DND-41 (cell line): ENCODE measurements around the gene TAOK1.

Source experiments
- ATAC-seq: fragments of 200-7000 bp; cut with Tn5 transposase; 3 replicates; pipeline ENCODE4 v1.9.1; 2021; ENCODE audit warnings: low read depth; ENCODE audit not compliant: insufficient read depth
- DNase-seq: peaks from one replicate; pipeline ENCODE4 v3.0.0-alpha.2; 2020
- H2AFZ ChIP-seq: 2 replicates; pipeline ENCODE4 v1.6.0; 2012; ENCODE audit warnings: low read depth, low read length
- H3K27ac ChIP-seq: 2 replicates; pipeline ENCODE4 v1.5.1; 2012; ENCODE audit warnings: low read length, inconsistent platforms
- H3K27me3 ChIP-seq: fragments of 200-600 bp; sonication (generic); 2 replicates; pipeline ENCODE4 v1.6.0; 2012; ENCODE audit warnings: low read length, mild to moderate bottlenecking, inconsistent platforms; ENCODE audit not compliant: insufficient read depth, poor library complexity
- H3K36me3 ChIP-seq: 2 replicates; pipeline ENCODE4 v1.5.1; 2012; ENCODE audit warnings: low read length, inconsistent platforms; ENCODE audit not compliant: insufficient read depth
- H3K4me1 ChIP-seq: 2 replicates; pipeline ENCODE4 v1.5.1; 2012; ENCODE audit warnings: mild to moderate bottlenecking, low read length; ENCODE audit not compliant: insufficient read depth
- H3K4me2 ChIP-seq: 2 replicates; pipeline ENCODE4 v1.6.0; 2012; ENCODE audit warnings: mild to moderate bottlenecking, moderate library complexity, low read length, inconsistent platforms; ENCODE audit not compliant: insufficient read depth
- H3K4me3 ChIP-seq, 2 experiments: fragments of 200-600 bp in 1 of 2; shearing (Covaris generic) in 1 of 2; 2 replicates each; pipeline ENCODE4 v1.5.1; 2012 to 2016; ENCODE audit warnings: inconsistent platforms in 2 of 2, low read length in 2 of 2, mild to moderate bottlenecking in 2 of 2, low read depth in 1 of 2, moderate library complexity in 1 of 2
- H3K79me2 ChIP-seq: 2 replicates; pipeline ENCODE4 v1.6.0; 2012; ENCODE audit warnings: low read length, inconsistent platforms; ENCODE audit not compliant: insufficient read depth
- H3K9ac ChIP-seq: 2 replicates; pipeline ENCODE4 v1.6.0; 2012; ENCODE audit warnings: low read depth, mild to moderate bottlenecking, inconsistent platforms, low read length, moderate library complexity
- H3K9me3 ChIP-seq: 2 replicates; pipeline ENCODE4 v1.5.1; 2012; ENCODE audit warnings: low read length, moderate library complexity, mild to moderate bottlenecking, inconsistent platforms; ENCODE audit not compliant: insufficient read depth, severe bottlenecking
- H4K20me1 ChIP-seq: 2 replicates; pipeline ENCODE4 v1.6.0; 2012; ENCODE audit warnings: low read length; ENCODE audit not compliant: insufficient read depth
- CTCF ChIP-seq: IDR thresholded peaks from 2 replicates; pipeline ENCODE4 v1.5.1; 2012; ENCODE audit warnings: borderline replicate concordance, low read length, moderate library complexity, mild to moderate bottlenecking; ENCODE audit not compliant: poor library complexity, severe bottlenecking; ENCODE audit errors: extremely low read depth
- EZH2 ChIP-seq: IDR thresholded peaks from 3 replicates; pipeline ENCODE4 v1.6.1; 2012; ENCODE audit warnings: borderline replicate concordance, low read depth, mild to moderate bottlenecking, moderate library complexity, low read length, inconsistent platforms; ENCODE audit not compliant: severe bottlenecking

The TAOK1 gene

GRCh38 chr17:29567554-29568330, 177.6 kb downstream of the TAOK1 start:
- Histone ChIP-seq H3K36me3 (peaks cover 16% of the 10 kb centered on the region), H3K9ac (peak overlapping the region; percentile 92), H3K4me3 (peak overlapping the region; percentile 46 to 84), H3K9me3 (no peaks in the 10 kb centered on the region), H3K79me2 (peaks cover 38% of the 10 kb centered on the region), H4K20me1 (peaks cover 29% of the 10 kb centered on the region), H3K27ac (peak overlapping the region; percentile 95), H3K4me2 (peak overlapping the region; percentile 96), H2AFZ (peak overlapping the region; percentile 72), H3K4me1 (peaks cover 54% of the 10 kb centered on the region), H3K27me3 (peaks cover 9% of the 10 kb centered on the region)
- DNase-seq = peak; percentile 78
- peak; percentile 62 for ATAC-seq
- TF ChIP-seq EZH2 (no peak), CTCF (peak; percentile 57)

- Histone ChIP-seq H3K79me2 (peaks cover 38% of the 10 kb centered on the region), H3K9me3 (no peaks in the 10 kb centered on the region), H3K4me3 (peak within 1 kb of the TSS; percentile 67 to 84), H2AFZ (peak within 1 kb of the TSS; percentile 92), H3K4me1 (peaks cover 54% of the 10 kb centered on the region), H3K9ac (peak within 1 kb of the TSS; percentile 92), H3K36me3 (peaks cover 19% of the 10 kb centered on the region), H3K27ac (peak within 1 kb of the TSS; percentile 95), H3K27me3 (peaks cover 9% of the 10 kb centered on the region), H4K20me1 (peaks cover 29% of the 10 kb centered on the region), H3K4me2 (peak within 1 kb of the TSS; percentile 96)
- ATAC-seq (peak; percentile 69), DNase-seq (peak; percentile 95)
- no peak for TF ChIP-seq EZH2
- no peak for TF ChIP-seq CTCF
Observed at GRCh38 chr17:29568331-29569244, 178.4 kb downstream of the TAOK1 start, which contains the start of gene TP53I13. TP53I13 (plus strand) TSS chr17:29568701; CDS start chr17:29568759, 58 bp downstream.

GRCh38 chr17:29569245-29569950, 179.2 kb downstream of the TAOK1 start:
- Histone ChIP-seq H3K36me3 (peaks cover 27% of the 10 kb centered on the region), H3K4me2 (peak overlapping the region; percentile 96), H4K20me1 (peaks cover 35% of the 10 kb centered on the region), H3K79me2 (peaks cover 38% of the 10 kb centered on the region), H3K9ac (peak overlapping the region; percentile 92), H3K4me1 (peaks cover 50% of the 10 kb centered on the region), H3K4me3 (peak overlapping the region; percentile 67 to 84), H3K27ac (peak overlapping the region; percentile 90), H2AFZ (peak overlapping the region; percentile 92), H3K27me3 (peaks cover 9% of the 10 kb centered on the region), H3K9me3 (no peaks in the 10 kb centered on the region)
- TF ChIP-seq CTCF = peak; percentile 5
- TF ChIP-seq EZH2 = no peak
- ATAC-seq (no peak), DNase-seq (no peak)
